Upper lobe of left lung (tissue), 4 donors: Measurements from ENCODE around the gene USP24.

ENCODE experiments used
- CTCF ChIP-seq, 6 experiments: fragments of 450-650 bp in 4 of 6; fragments of 200-600 bp in 2 of 6; sonication (generic) in 2 of 6; IDR thresholded peaks; one replicate each; pipeline ENCODE4 v1.5.1; 2016 to 2019; ENCODE audit warnings: antibody characterized with exemption in 6 of 6
- POLR2A ChIP-seq, 4 donors: fragments of 450-650 bp; IDR thresholded peaks; one replicate each; pipeline ENCODE4 v1.5.1; 2016 to 2017; ENCODE audit warnings: antibody characterized with exemption in 4 of 4, mild to moderate bottlenecking in 2 of 4
- POLR2AphosphoS5 ChIP-seq, 2 donors: sonication (generic); formaldehyde crosslinking; IDR thresholded peaks; one replicate each; pipeline ENCODE4 v1.5.1; 2017; ENCODE audit warnings: antibody characterized with exemption in 2 of 2

- TF ChIP-seq POLR2AphosphoS5 (IDR thresholded peaks at IDR 0.05) (no peak), CTCF (IDR thresholded peaks at IDR 0.05) (no peak), POLR2A (IDR thresholded peaks at IDR 0.05) (no peak)
These were observed 174.2 kb downstream of the USP24 start for GRCh38 chr1:55040933-55041494.
